Measurements from ENCODE around the gene E4F1. TPM values are rescaled to one million over a fixed set of nuclear protein-coding genes. Genes with fewer than 3 reads are reported as not detected.

The E4F1 gene
- total RNA-seq, 1 experiment from 2014 or later: 56.5 TPM

DNA sequence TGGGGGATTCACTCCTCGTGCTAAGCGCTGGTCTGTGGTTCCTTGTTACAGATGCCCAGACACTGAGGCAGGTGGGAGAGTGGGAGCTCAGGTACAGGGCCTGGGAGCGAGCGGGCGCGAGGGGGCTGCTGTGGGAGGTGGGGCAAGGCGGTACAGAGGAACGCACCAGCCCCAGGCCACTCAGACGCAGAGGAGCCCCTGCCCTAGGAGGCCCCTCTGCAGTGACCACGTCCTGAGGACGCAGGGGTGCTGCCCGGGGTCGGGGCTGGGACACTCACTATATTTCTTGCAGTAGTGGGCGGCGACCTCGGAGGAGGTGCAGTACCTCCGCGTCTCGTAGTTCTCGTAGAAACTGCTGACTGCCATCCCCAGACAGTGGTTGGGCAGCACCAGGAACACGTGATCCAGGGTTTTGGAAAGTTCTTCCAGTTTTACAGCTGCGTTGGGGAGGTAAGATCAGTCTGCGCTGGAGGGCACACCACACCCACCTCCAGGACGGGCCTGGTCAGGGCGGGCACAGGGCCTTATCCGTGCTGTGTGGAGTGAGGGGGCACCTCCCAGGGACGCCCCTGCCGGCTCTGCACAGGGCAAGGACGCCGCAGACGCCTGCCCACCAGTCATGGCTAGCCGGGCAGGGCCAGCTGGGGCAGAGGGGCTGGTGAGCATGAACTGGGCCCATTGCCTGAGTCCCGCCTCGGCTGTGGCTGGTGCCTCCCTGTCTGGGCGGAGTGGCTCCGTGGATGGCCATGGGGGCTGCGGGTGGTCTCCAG lies 60.8 kb downstream of the E4F1 start:
- no peaks in the 10 kb centered on the region for H3K9me3 ChIP-seq
- DNase-seq: no peak
- H3K36me3 ChIP-seq: no peaks in the 10 kb centered on the region
- H3K4me3 ChIP-seq: no peak overlapping the region
- no peaks in the 10 kb centered on the region for H3K27me3 ChIP-seq

DNA sequence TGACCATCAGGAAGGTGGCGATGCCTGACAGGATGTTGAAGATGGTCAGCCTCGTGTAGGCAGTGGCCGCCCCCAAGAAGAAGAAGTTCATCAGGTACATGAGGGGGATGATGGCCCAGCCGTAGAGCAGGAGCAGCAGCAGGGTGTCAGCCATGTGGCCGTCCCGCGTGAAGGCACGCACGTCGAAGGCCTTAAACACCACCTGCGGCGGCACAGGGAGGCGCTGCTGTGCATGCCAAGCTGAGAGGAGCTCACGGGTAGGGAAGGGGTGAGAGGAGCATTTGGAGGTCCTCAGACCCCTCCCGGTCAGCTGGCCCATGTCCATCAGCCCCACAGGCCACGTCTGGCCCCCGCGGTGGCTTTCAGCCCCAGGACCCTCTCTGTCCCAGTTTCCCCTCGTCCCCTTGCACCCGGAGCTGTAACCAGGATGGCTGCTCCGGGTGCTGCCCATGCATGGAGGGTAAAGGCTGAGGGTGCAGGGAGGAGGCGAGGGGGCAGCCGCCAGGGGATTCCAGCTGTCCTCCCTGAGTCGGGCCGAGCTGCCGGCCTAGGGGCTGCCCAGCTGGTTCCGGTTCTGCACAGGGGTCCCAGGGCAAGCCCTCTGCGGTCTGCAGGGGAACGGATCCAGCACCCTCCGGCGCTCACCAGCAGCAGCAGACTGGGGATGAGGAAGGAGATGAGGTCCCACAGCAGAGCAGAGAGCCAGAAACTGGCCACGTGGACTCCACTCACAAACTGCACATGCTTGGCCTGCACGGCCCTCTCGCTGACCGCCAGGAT lies 61.6 kb downstream of the E4F1 start:
- DNase-seq: no peak
- Histone ChIP-seq H3K36me3 (no peaks in the 10 kb centered on the region), H3K27me3 (no peaks in the 10 kb centered on the region), H3K9me3 (no peaks in the 10 kb centered on the region), H3K4me3 (no peak overlapping the region)

Other genes with a start within 250 kb of the E4F1 start
- not detected in 2 replicates for gene NOXO1, start 242.1 kb upstream of the E4F1 start, total RNA-seq (2014; rRNA removed; shearing (Covaris generic); ENCODE audit: low replicate concordance)
- 39.9 and 64.5 TPM in 2 replicates for gene GFER, start 239.4 kb upstream of the E4F1 start, total RNA-seq (2014; rRNA removed; shearing (Covaris generic); ENCODE audit: low replicate concordance)
- gene SYNGR3, start 233.6 kb upstream of the E4F1 start, total RNA-seq (2014; rRNA removed; shearing (Covaris generic); ENCODE audit: low replicate concordance): 0.07 TPM in 1 of 2 replicates, not detected in the other
- gene ZNF598, start 213.8 kb upstream of the E4F1 start, total RNA-seq (2014; rRNA removed; shearing (Covaris generic); ENCODE audit: low replicate concordance): 75.0 and 86.5 TPM in 2 replicates
- gene NPW, start 203.8 kb upstream of the E4F1 start, total RNA-seq (2014; rRNA removed; shearing (Covaris generic); ENCODE audit: low replicate concordance): not detected in 2 replicates
- 15.9 and 19.0 TPM in 2 replicates for gene NHERF2, start 196.7 kb upstream of the E4F1 start, total RNA-seq (2014; rRNA removed; shearing (Covaris generic); ENCODE audit: low replicate concordance)
- gene NTHL1, start 175.8 kb upstream of the E4F1 start, total RNA-seq (2014; rRNA removed; shearing (Covaris generic); ENCODE audit: low replicate concordance): 57.1 and 74.7 TPM in 2 replicates
- 24.1 and 64.4 TPM in 2 replicates for gene TSC2, start 175.6 kb upstream of the E4F1 start, total RNA-seq (2014; rRNA removed; shearing (Covaris generic); ENCODE audit: low replicate concordance)
- 60.2 and 106 TPM in 2 replicates for gene PKD1, start 87.7 kb upstream of the E4F1 start, total RNA-seq (2014; rRNA removed; shearing (Covaris generic); ENCODE audit: low replicate concordance)
- not detected in 2 replicates for gene RAB26, start 75.0 kb upstream of the E4F1 start, total RNA-seq (2014; rRNA removed; shearing (Covaris generic); ENCODE audit: low replicate concordance)
- 68.0 and 111 TPM in 2 replicates for gene TRAF7, start 67.8 kb upstream of the E4F1 start, total RNA-seq (2014; rRNA removed; shearing (Covaris generic); ENCODE audit: low replicate concordance)
- 0.02 and 1.0 TPM in 2 replicates for gene CASKIN1, start 27.0 kb upstream of the E4F1 start, total RNA-seq (2014; rRNA removed; shearing (Covaris generic); ENCODE audit: low replicate concordance)
- gene MLST8, start 18.1 kb upstream of the E4F1 start, total RNA-seq (2014; rRNA removed; shearing (Covaris generic); ENCODE audit: low replicate concordance): 29.0 and 42.6 TPM in 2 replicates
- 0.39 and 1.3 TPM in 2 replicates for gene BRICD5, start 12.7 kb upstream of the E4F1 start, total RNA-seq (2014; rRNA removed; shearing (Covaris generic); ENCODE audit: low replicate concordance)
- gene PGP, start 8.8 kb upstream of the E4F1 start, total RNA-seq (2014; rRNA removed; shearing (Covaris generic); ENCODE audit: low replicate concordance): 31.7 and 43.8 TPM in 2 replicates
- gene DNASE1L2, start 12.9 kb downstream of the E4F1 start, total RNA-seq (2014; rRNA removed; shearing (Covaris generic); ENCODE audit: low replicate concordance): 0.39 and 2.0 TPM in 2 replicates
- gene ECI1, start 28.0 kb downstream of the E4F1 start, total RNA-seq (2014; rRNA removed; shearing (Covaris generic); ENCODE audit: low replicate concordance): 41.1 and 83.9 TPM in 2 replicates
- gene RNPS1, start 44.5 kb downstream of the E4F1 start, total RNA-seq (2014; rRNA removed; shearing (Covaris generic); ENCODE audit: low replicate concordance): 130 and 133 TPM in 2 replicates
- 1.1 and 5.1 TPM in 2 replicates for gene ABCA3, start 117.1 kb downstream of the E4F1 start, total RNA-seq (2014; rRNA removed; shearing (Covaris generic); ENCODE audit: low replicate concordance)
- gene CCNF, start 205.9 kb downstream of the E4F1 start, total RNA-seq (2014; rRNA removed; shearing (Covaris generic); ENCODE audit: low replicate concordance): 33.3 and 35.9 TPM in 2 replicates
- 32.3 and 38.6 TPM in 2 replicates for gene TEDC2, start 236.5 kb downstream of the E4F1 start, total RNA-seq (2014; rRNA removed; shearing (Covaris generic); ENCODE audit: low replicate concordance)
- not detected in 2 replicates for gene NTN3, start 247.7 kb downstream of the E4F1 start, total RNA-seq (2014; rRNA removed; shearing (Covaris generic); ENCODE audit: low replicate concordance)